NCI-H2227 treated with DMSO at 0.1 percent for 48 hours (cell line): Measurements from ENCODE around the gene SORCS2.

Experiments used
- DNase-seq: peaks from one replicate; lab custom pipeline; 2025; lab: John Stamatoyannopoulos, UW

Gene SORCS2

GRCh38 chr4:7512428-7512827 is 320.1 kb downstream of the SORCS2 start:
- no peak for DNase-seq

GRCh38 chr4:7512946-7513345 is 320.6 kb downstream of the SORCS2 start:
- no peak for DNase-seq

GRCh38 chr4:7513671-7514070 is 321.3 kb downstream of the SORCS2 start:
- peak; percentile 36 for DNase-seq

GRCh38 chr4:7514281-7514680 is 321.9 kb downstream of the SORCS2 start:
- no peak for DNase-seq

- no peak for DNase-seq
Measured at GRCh38 chr4:7514789-7515188, 322.5 kb downstream of the SORCS2 start.

GRCh38 chr4:7515390-7515902 is 323.1 kb downstream of the SORCS2 start:
- DNase-seq = no peak

- no peak for DNase-seq
Measured at GRCh38 chr4:7516096-7516772, 323.9 kb downstream of the SORCS2 start.

GRCh38 chr4:7516773-7517144 is 324.4 kb downstream of the SORCS2 start:
- no peak for DNase-seq

- DNase-seq = no peak
Measured at GRCh38 chr4:7518871-7519637, 326.7 kb downstream of the SORCS2 start.

- DNase-seq = no peak
Measured at GRCh38 chr4:7519638-7520376, 327.5 kb downstream of the SORCS2 start.

- no peak for DNase-seq
Measured at GRCh38 chr4:7521666-7522065, 329.3 kb downstream of the SORCS2 start.

- no peak for DNase-seq
Measured at GRCh38 chr4:7522452-7523220, 330.3 kb downstream of the SORCS2 start.

- no peak for DNase-seq
Measured at GRCh38 chr4:7523526-7523925, 331.2 kb downstream of the SORCS2 start.

GRCh38 chr4:7524064-7524682 is 331.8 kb downstream of the SORCS2 start:
- DNase-seq = no peak

- DNase-seq = peak; percentile 26
Measured at GRCh38 chr4:7524843-7525242, 332.5 kb downstream of the SORCS2 start.

GRCh38 chr4:7526491-7526890 is 334.2 kb downstream of the SORCS2 start:
- DNase-seq = no peak

- DNase-seq = no peak
Measured at GRCh38 chr4:7526929-7527535, 334.7 kb downstream of the SORCS2 start.

- peak; percentile 19 for DNase-seq
Measured at GRCh38 chr4:7529368-7530080, 337.2 kb downstream of the SORCS2 start.

GRCh38 chr4:7530082-7530481 is 337.7 kb downstream of the SORCS2 start:
- no peak for DNase-seq

- no peak for DNase-seq
Measured at GRCh38 chr4:7530932-7531639, 338.7 kb downstream of the SORCS2 start.
